ENCODE measurements around the gene INPP5D.

Gene INPP5D

DNA sequence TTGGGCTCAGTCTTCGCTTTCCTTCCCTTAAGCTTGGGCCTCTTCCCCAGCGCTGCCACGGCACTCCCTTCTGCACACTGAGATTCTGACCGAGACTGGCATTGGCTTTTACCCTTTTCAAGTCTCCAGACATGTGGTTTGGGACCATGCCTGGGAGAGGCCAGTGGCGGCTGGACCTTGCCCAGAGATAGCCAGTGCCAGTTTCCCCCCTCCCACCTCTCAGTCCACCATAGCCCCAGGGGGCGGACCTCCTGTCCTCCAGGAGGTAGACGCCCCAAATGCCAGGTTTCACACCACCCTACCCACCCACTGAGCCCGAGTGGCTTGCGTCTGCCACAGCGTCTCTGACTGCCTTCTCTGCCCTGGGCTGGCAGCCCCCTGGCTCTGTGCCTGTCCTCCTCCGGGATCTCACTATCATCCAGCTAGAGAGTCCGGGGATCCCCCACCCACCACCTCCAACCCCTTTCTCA is 47.7 kb downstream of the INPP5D start:
- no peak for DNase-seq (ENCODE audit: low read depth)
- no peak overlapping the region for H3K4me3 ChIP-seq (ENCODE audit: low read depth, low read length)
- TF ChIP-seq, protein P1, sequence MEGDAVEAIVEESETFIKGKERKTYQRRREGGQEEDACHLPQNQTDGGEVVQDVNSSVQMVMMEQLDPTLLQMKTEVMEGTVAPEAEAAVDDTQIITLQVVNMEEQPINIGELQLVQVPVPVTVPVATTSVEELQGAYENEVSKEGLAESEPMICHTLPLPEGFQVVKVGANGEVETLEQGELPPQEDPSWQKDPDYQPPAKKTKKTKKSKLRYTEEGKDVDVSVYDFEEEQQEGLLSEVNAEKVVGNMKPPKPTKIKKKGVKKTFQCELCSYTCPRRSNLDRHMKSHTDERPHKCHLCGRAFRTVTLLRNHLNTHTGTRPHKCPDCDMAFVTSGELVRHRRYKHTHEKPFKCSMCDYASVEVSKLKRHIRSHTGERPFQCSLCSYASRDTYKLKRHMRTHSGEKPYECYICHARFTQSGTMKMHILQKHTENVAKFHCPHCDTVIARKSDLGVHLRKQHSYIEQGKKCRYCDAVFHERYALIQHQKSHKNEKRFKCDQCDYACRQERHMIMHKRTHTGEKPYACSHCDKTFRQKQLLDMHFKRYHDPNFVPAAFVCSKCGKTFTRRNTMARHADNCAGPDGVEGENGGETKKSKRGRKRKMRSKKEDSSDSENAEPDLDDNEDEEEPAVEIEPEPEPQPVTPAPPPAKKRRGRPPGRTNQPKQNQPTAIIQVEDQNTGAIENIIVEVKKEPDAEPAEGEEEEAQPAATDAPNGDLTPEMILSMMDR (IDR thresholded peaks at IDR 0.05; ENCODE audit: low read depth, low read length, missing control alignments): no peak

DNA sequence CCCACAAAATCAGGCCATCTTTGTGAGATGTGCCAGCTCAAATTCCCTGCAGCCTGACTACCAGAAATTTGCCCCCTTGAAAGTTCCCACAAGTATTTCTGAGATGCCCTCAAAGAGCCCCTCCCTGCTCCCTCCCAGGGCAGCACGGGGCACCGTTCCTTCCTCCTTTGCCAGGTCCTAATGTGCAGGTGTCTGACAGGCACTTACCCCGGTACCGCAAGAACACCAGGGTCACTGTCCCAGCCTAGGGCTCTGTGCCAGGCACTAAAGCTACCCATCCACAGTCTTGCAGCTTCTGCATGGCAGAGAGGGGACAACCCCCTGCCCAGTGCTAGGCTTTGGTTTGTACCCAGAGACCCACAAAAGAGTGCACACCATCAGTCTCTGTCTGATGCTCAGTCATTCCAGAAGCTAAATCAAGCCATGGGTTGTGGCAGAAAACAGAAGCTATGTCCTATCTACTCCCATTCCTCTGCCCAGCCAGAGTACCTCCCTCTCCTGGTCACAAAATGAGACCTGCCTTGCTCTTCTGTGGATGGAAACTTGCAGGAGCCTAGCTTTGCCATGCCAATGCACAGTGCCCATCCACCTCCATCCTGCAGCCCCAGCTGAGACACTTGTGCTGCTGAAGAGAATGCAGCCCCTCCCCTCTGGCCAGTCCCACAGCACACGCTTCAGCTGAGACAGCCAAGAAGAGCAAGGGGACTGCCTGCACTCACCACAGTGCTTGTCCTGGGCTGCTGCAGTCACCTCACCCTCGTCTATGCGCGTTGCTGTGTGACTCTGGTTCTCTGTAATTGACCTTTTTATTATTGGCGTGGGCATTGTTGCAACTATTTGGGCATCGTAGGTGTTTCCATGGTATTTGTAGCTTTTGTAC is 48.7 kb downstream of the INPP5D start:
- DNase-seq (ENCODE audit: low read depth): no peak
- H3K4me3 ChIP-seq (ENCODE audit: low read depth, low read length): no peak overlapping the region
- TF ChIP-seq, protein P1 (IDR thresholded peaks at IDR 0.05; ENCODE audit: low read depth, low read length, missing control alignments): no peak

DNA sequence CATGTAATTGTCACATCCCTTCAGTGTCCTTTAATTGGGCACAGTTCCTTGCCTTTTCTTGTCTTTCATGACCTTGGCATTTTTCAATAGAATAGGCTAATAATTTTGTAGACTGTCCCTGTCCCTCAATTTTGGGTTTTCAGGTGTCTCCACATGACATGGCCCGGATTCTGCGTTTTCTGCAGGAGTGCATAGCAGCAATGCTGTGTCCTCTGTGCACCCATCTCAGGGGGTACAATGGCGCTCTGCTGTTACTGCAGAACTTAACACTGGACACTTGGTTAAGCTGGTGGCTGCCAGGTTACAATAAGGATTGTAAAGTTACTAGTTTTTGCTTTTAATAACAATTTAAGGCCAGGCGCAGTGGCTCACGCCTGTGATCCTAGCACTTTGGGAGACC is 51.3 kb downstream of the INPP5D start:
- DNase-seq (ENCODE audit: low read depth): no peak
- TF ChIP-seq, protein P1 (IDR thresholded peaks at IDR 0.05; ENCODE audit: low read depth, low read length, missing control alignments): no peak
- H3K4me3 ChIP-seq (ENCODE audit: low read depth, low read length): no peak overlapping the region

DNA sequence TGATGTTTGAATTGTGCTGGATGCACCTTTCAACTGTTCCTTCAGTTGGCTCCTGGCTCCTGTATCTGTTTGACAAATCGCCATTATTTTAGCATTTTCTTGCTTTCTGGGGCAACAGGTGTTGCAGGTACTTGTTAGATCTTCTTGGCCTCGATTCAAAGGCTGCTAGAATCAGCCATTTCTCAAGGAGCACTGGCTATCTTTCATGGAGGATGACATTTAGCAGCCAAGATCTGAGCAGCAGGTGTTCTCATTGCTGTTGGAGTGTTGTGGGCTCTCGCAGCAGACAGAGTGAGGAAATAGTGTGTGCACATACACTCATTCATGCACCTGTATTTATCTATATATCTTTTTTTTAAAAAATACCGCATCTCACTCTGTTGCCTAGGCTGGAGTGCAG is 52.2 kb downstream of the INPP5D start:
- TF ChIP-seq, protein P1 (IDR thresholded peaks at IDR 0.05; ENCODE audit: low read depth, low read length, missing control alignments): no peak
- H3K4me3 ChIP-seq (ENCODE audit: low read depth, low read length): no peak overlapping the region
- DNase-seq (ENCODE audit: low read depth): no peak

DNA sequence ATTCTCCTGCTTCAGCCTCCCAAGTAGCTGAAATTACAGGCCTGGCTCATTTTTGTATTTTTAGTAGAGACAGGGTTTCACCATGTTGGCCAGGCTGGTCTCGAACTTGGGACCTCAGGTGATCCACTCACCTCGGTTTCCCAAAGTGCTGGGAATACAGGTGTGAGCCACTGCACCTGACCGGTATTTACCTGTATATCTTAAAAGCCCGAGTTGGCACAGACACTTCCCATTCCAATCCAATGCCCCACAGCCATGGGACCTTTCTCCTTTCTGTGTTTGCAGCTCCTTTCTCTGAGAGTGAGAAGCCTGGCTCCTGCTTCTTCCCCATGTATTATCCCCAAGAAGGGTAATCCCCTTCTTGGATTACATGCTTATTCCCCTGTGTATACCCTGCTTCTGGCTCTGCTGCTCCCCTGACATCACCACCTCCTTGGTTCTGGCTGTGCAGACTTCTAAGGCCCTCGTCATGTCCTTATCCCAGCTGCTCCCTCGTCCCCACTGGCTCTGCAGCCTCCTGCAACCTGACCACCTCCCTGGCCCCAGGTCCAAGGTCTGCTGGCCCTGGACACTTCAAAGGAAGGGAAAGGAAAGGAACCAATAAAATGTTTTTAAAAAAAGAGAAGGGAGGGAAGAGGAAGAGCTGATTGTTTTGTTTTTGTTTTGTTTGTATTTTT is 52.8 kb downstream of the INPP5D start:
- TF ChIP-seq, protein P1 (IDR thresholded peaks at IDR 0.05; ENCODE audit: low read depth, low read length, missing control alignments): no peak
- no peak for DNase-seq (ENCODE audit: low read depth)
- no peak overlapping the region for H3K4me3 ChIP-seq (ENCODE audit: low read depth, low read length)

DNA sequence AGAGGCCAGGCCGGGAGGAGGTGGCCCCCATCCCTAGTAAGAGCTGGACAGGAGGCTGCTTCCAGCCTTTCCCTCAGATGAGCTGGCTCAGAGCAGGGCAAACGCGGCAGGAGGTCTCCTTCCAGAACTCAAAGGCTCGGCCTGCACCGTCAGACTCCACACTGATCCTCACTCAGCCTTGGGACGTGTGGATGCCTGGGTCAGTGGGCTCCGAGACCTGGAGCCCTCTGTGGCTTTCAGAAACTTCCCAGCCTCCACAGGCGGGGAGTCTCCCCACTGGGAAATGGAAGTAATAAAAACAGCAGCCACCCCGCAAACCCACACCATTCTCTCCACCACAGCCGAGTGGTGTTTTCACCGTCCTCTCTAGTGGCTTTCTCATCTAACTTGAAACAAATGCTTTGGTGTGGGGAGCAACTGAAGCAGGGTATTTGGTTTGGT is 54.3 kb downstream of the INPP5D start:
- TF ChIP-seq, protein P1 (IDR thresholded peaks at IDR 0.05; ENCODE audit: low read depth, low read length, missing control alignments): no peak
- no peak overlapping the region for H3K4me3 ChIP-seq (ENCODE audit: low read depth, low read length)
- DNase-seq (ENCODE audit: low read depth): no peak

Data from GM12864 (cell line).